HG02571 (cell line): ENCODE measurements around the gene STEEP1.

Source experiments
- ATAC-seq: cut with Tn5 transposase; IDR thresholded peaks from one replicate; pipeline ENCODE4 v1.9.1; 2021; ENCODE audit warnings: mild to moderate bottlenecking, moderate library complexity; ENCODE audit not compliant: unreplicated experiment

Gene STEEP1

GRCh38 chrX:119489212-119490074 lies 75.8 kb downstream of the STEEP1 start:
- no peak for ATAC-seq

DNA sequence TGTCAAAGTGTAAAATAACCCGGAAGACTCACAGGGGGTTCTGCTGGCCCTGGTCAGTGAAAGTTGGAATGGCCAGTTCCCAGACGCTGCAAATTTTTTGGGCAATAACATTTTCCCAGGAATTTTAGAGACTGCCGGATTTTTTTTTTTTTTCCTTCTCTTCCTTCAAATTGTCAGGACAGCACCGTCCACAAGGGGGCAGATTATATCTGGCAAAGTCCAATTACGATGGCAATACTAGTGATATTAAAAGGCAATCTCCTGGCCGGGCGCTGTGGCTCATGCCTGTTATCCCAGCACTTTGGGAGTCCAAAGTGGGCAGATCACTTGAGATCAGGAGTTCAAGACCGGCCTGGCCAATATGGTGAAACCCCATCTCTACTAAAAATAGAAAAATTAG lies 76.5 kb downstream of the STEEP1 start:
- ATAC-seq, result no peak
